GM23338 (cell line): ENCODE data around the gene PLEKHG5. TPM values are rescaled to one million over a fixed set of nuclear protein-coding genes. Genes with fewer than 3 reads are reported as not detected.

Source experiments
- ATAC-seq: fragments of 200-7000 bp; cut with Tn5 transposase; 3 replicates; pipeline ENCODE4 v1.9.1; 2020
- DNase-seq: peaks from one replicate; pipeline ENCODE4 v3.0.0-alpha.2; 2015; ENCODE audit warnings: low spot score
- H2AFZ ChIP-seq: fragments of 200-600 bp; sonication (generic); 2 replicates; pipeline ENCODE4 v1.8.0; 2016; ENCODE audit warnings: antibody characterized with exemption, mild to moderate bottlenecking, moderate library complexity
- H3F3A ChIP-seq: fragments of 200-600 bp; sonication (generic); replicated peaks from 2 replicates; pipeline ENCODE4 v1.8.0; 2017; ENCODE audit warnings: antibody characterized with exemption, mixed run types, low read depth
- H3K27ac ChIP-seq: fragments of 200-600 bp; sonication (generic); 2 replicates; pipeline ENCODE4 v1.6.1; 2016; ENCODE audit warnings: low read depth
- H3K27me3 ChIP-seq: fragments of 200-600 bp; sonication (generic); 2 replicates; pipeline ENCODE4 v1.8.0; 2016; ENCODE audit warnings: mild to moderate bottlenecking, mixed run types, moderate library complexity; ENCODE audit not compliant: insufficient read depth
- H3K36me3 ChIP-seq: fragments of 200-600 bp; sonication (generic); 2 replicates; pipeline ENCODE4 v1.8.0; 2016; ENCODE audit warnings: mild to moderate bottlenecking; ENCODE audit not compliant: insufficient read depth
- H3K4me1 ChIP-seq: fragments of 200-600 bp; sonication (generic); 2 replicates; pipeline ENCODE4 v1.8.0; 2016; ENCODE audit warnings: mild to moderate bottlenecking, moderate library complexity; ENCODE audit not compliant: insufficient read depth
- H3K4me2 ChIP-seq: fragments of 200-600 bp; sonication (generic); 2 replicates; pipeline ENCODE4 v1.7.1; 2017; ENCODE audit warnings: mixed run types
- H3K4me3 ChIP-seq: fragments of 200-600 bp; sonication (generic); 2 replicates; pipeline ENCODE4 v1.6.1; 2016; ENCODE audit warnings: mixed run types
- H3K79me2 ChIP-seq: fragments of 200-600 bp; sonication (generic); replicated peaks from 2 replicates; pipeline ENCODE4 v1.8.0; 2017; ENCODE audit warnings: mild to moderate bottlenecking; ENCODE audit not compliant: insufficient read depth
- H3K9me2 ChIP-seq: fragments of 200-600 bp; sonication (generic); 2 replicates; pipeline ENCODE4 v1.8.0; 2017; ENCODE audit not compliant: insufficient read depth
- H4K20me1 ChIP-seq: fragments of 200-600 bp; sonication (generic); replicated peaks from 2 replicates; pipeline ENCODE4 v1.8.0; 2017; ENCODE audit warnings: mild to moderate bottlenecking; ENCODE audit not compliant: insufficient read depth
- H3K27ac Mint-ChIP-seq: 2 replicates; pipeline ENCODE4 v1.8.0; 2020; ENCODE audit warnings: inconsistent platforms, mild to moderate bottlenecking, moderate library complexity, mixed read lengths
- H3K27me3 Mint-ChIP-seq: 3 replicates; pipeline ENCODE4 v1.8.0; 2022; ENCODE audit warnings: low read depth, mild to moderate bottlenecking, moderate library complexity, mixed read lengths, inconsistent platforms; ENCODE audit not compliant: insufficient read depth, poor library complexity
- H3K36me3 Mint-ChIP-seq: 3 replicates; pipeline ENCODE4 v1.8.0; 2021; ENCODE audit warnings: low read depth, mild to moderate bottlenecking, inconsistent platforms, moderate library complexity, mixed read lengths
- H3K4me1 Mint-ChIP-seq: 3 replicates; pipeline ENCODE4 v1.8.0; 2020; ENCODE audit warnings: mild to moderate bottlenecking, inconsistent platforms, mixed read lengths
- H3K4me3 Mint-ChIP-seq: 3 replicates; pipeline ENCODE4 v1.8.0; 2021; ENCODE audit warnings: moderate library complexity, mild to moderate bottlenecking, inconsistent platforms, mixed read lengths
- H3K9me3 Mint-ChIP-seq: 3 replicates; pipeline ENCODE4 v1.8.0; 2020; ENCODE audit warnings: moderate library complexity, mild to moderate bottlenecking, inconsistent platforms, mixed read lengths
- CREB1 ChIP-seq: fragments of 250-450 bp; sonication (Bioruptor Pico); IDR thresholded peaks from 2 replicates; pipeline ENCODE4 v1.5.0; 2020; ENCODE audit warnings: low read depth, mild to moderate bottlenecking, moderate library complexity
- ETS1 ChIP-seq: IDR thresholded peaks from 2 replicates; pipeline ENCODE4 v1.6.1; 2016; ENCODE audit warnings: antibody characterized with exemption
- EZH2 ChIP-seq: fragments of 200-600 bp; sonication (generic); IDR thresholded peaks from one replicate; pipeline ENCODE4 v1.8.0; 2017; ENCODE audit warnings: antibody characterized with exemption, mild to moderate bottlenecking, low read depth; ENCODE audit not compliant: unreplicated experiment
- EZH2phosphoT487 ChIP-seq: fragments of 200-600 bp; sonication (generic); IDR thresholded peaks from one replicate; pipeline ENCODE4 v1.8.1; 2018; ENCODE audit warnings: antibody characterized with exemption; ENCODE audit not compliant: unreplicated experiment
- JUNB ChIP-seq: IDR thresholded peaks from one replicate; pipeline ENCODE4 v1.6.1; 2016; ENCODE audit warnings: antibody characterized with exemption; ENCODE audit not compliant: unreplicated experiment
- NANOG ChIP-seq: IDR thresholded peaks from 2 replicates; pipeline ENCODE4 v1.6.1; 2016; ENCODE audit warnings: antibody characterized with exemption, borderline replicate concordance
- POLR2AphosphoS5 ChIP-seq: IDR thresholded peaks from 2 replicates; pipeline ENCODE4 v1.6.1; 2016; ENCODE audit warnings: antibody characterized with exemption, low read depth
- REST ChIP-seq: IDR thresholded peaks from one replicate; pipeline ENCODE4 v1.6.1; 2018; ENCODE audit warnings: antibody characterized with exemption; ENCODE audit not compliant: unreplicated experiment
- ZNF114 ChIP-seq: fragments of 250-450 bp; sonication (Bioruptor Pico); IDR thresholded peaks from 2 replicates; pipeline ENCODE4 v1.5.0; 2020; ENCODE audit warnings: mild to moderate bottlenecking, moderate library complexity
- ZNF462 ChIP-seq: fragments of 250-450 bp; sonication (Bioruptor Pico); IDR thresholded peaks from 2 replicates; pipeline ENCODE4 v1.5.0; 2020; ENCODE audit warnings: mild to moderate bottlenecking, moderate library complexity
- polyA plus RNA-seq: library from polyadenylated mRNA; unstranded; fragments of >200 nt; fragmentation: Nextera tagmentation; extraction: Ambion mirVana; gene quantifications from 2 replicates; pipeline ENCODE4 v1.2.1, GENCODE V29; 2016
- total RNA-seq: library from RNA; depleted of rRNA; stranded (reverse); fragments of >200 nt; shearing (Covaris generic); gene quantifications from 2 replicates; pipeline ENCODE4 v1.2.3, GENCODE V29; 2014

The PLEKHG5 gene
- total and polyA plus RNA-seq, 2 experiments from 2014 or later = 9.0 to 26.4 TPM

GRCh38 chr1:6504887-6505286 is 13.4 kb upstream of the PLEKHG5 start:
- TF ChIP-seq CREB1 (no peak), ZNF114 (no peak), NANOG (no peak), ETS1 (no peak), EZH2 (no peak), REST (no peak), ZNF462 (CRISPR knock-in tag) (no peak), JUNB (no peak), EZH2phosphoT487 (no peak), POLR2AphosphoS5 (no peak)
- H3K4me1 Mint-ChIP-seq = 0 out of 3 replicates have a peak, but pooled peaks cover 3% of the 10 kb centered on the region
- no peak overlapping the region for H3K27ac Mint-ChIP-seq
- H3K9me3 Mint-ChIP-seq = no peaks in the 10 kb centered on the region
- no peaks in the 10 kb centered on the region for H3K36me3 Mint-ChIP-seq
- no peak overlapping the region for H3K4me3 Mint-ChIP-seq
- no peak overlapping the region for H2AFZ ChIP-seq
- peaks cover 3% of the 10 kb centered on the region; the same call in 1 of the 2 replicates for H3K27me3 ChIP-seq
- no peak overlapping the region for H3K4me3 ChIP-seq
- no peaks in the 10 kb centered on the region for H3K4me1 ChIP-seq
- no peak overlapping the region for H3K4me2 ChIP-seq
- H3K9me2 ChIP-seq = no peaks in the 10 kb centered on the region
- ATAC-seq (no peak), DNase-seq (no peak)
- H3K36me3 ChIP-seq = no peaks in the 10 kb centered on the region
- no peaks in the 10 kb centered on the region for H3K79me2 ChIP-seq
- H3K27me3 Mint-ChIP-seq = peaks cover 12% of the 10 kb centered on the region
- no peak overlapping the region for H3K27ac ChIP-seq
- H3F3A ChIP-seq = no peaks in the 10 kb centered on the region
- no peaks in the 10 kb centered on the region for H4K20me1 ChIP-seq
